CD4-positive, alpha-beta T cell treated with Interleukin-1 beta for 1 hour (primary cell): ENCODE measurements around the gene KCTD1.

Experiments used
- DNase-seq, 2 donors: peaks; one replicate each; pipeline ENCODE4 v3.0.0-alpha.2; 2020 to 2022

Gene KCTD1

DNA sequence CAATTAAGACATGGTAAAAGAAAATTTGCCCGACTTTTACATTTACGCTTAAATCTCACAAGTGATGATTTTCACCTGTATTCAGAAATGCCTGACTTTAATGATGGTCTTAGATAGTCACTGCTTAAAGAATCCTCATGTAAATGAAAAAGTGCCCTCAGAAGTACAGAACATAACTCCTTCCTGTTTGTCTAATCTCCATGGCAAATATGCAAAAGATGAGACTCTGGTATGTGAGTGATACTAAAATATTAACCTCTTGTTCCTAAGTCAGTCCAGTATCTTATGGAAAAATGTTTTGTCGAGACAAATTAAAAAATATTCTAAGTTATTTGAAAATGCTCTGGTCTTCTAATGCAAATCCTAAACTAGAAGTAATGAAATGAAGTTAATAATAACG, 29.2 kb downstream of the KCTD1 start:
- DNase-seq: no peak

DNA sequence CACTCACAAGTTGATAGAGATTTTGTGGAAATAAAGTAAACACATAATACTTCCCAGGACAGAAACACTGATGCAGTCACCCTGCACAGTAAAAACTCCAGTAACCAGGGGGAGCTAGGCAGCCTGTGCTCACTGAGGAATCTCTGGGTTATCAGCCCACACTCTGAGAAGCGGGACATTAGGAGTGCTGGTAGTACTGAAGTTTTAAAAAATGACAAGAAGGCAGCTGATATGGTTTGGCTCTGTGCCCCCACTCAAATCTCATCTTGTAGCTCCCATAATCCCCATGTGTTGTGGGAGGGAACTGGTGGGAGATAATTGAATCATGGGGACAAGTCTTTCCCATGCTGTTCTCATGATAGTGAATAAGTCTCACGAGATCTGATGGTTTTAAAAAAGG, 31.4 kb downstream of the KCTD1 start:
- DNase-seq: no peak

DNA sequence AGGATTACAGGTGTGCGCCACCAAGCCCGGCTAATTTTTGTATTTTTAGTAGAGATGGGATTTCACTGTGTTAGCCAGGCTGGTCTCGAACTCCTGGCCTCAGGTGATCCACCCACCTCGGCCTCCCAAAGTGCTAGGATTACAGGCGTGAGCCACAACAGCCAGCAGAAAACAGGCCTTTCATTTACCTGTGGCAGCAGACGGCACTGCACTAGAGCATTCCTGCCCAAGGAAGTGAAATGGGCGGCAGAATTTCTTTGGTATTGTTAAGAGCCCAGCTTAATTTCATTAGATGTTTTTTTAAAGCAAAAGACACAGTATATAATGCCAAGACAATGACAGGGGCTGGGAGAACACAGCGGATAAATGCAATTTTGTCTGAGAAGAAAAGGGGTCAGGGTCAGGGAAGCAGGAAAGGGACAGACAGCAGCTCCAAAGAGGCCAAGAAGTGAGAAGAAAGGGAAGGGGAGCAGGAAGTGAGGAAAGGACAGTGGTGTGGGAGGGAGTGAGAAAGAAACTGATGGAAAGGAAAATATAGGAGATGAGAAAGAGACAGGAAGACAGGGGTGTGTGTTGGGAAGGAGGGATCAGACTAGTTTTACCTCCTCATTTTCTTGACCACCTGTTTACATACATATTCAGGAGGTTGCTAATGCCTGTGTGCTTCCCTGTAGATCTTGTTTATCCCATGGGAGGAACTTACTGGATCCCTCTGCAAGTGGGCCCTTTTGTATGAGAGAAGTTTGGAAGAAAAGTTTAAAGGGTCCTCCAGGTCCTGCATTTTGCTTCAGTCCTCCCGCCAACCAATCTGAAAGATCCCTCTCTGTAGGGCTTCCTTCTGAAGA, 32.5 kb downstream of the KCTD1 start:
- DNase-seq: no peak

DNA sequence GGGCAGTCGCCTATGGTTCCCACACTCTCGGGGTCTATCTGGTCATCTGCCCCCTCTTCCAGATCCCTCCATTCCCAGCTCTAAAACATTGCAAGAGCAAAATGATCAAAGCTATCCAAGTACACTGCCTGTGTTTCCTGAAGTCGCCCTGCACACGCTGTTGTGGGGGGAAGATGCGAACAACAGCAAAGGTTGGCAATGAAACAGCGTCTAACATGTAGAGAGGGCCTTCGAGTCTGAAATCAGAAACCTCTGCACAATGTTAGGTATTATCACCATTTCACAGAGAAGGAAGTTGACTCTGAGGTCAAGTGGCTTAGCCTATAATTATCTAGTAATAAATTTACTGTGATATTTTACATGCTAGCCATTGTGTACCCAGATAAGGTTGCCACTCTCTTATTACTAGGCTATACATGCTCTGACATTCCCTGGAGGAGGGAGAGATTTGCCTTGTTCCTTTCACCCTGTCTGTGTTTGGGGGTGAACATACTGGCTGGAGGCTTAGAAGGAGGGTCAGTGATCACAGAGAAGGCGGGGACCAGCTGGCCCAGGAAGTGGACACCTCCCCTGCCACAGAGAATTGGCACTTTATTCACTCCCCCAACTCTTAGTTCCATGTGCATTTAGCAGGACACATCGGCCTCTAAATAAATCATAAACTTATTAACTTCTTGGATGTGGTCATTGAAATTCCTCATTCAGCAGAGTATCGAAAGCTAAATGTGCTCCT, 36.8 kb downstream of the KCTD1 start:
- no peak for DNase-seq

DNA sequence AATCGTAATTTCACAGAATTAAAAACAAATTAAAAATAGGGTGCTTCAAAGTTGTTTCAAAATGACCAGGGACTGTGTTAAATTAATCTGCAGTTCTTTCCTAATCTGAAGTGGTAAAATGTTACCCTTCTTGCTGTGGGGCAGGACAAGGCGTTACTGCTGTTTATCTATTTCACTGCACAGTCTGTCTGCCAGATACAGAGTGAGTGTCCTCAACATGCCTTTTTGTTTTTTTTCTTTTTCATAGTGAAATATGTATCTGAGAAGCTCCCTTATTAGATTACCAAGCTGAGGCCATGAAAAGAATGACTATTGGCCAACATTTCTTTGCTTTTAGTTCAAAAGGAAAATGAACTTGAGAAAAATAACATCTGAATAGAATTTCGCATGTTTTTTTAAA, 38.0 kb downstream of the KCTD1 start:
- DNase-seq: no peak

DNA sequence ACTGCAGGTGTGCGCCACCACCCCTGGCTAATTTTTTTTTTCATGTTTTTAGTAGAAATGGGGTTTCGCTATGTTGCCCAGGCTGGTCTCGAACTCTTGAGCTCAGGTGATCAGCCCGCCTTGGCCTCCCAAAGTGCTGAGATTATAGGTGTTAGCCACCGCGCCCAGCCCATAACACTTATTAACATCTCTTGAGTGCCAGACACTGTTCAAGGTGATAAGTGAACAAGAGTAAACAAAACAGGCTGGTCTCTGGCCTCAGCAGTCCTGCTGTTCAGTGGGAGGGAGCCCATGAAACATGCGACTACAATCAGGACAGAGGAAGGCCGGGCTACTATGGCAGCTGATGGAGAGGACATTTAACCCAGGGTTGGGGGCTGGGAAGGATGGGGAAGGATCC, 42.3 kb downstream of the KCTD1 start:
- no peak for DNase-seq

DNA sequence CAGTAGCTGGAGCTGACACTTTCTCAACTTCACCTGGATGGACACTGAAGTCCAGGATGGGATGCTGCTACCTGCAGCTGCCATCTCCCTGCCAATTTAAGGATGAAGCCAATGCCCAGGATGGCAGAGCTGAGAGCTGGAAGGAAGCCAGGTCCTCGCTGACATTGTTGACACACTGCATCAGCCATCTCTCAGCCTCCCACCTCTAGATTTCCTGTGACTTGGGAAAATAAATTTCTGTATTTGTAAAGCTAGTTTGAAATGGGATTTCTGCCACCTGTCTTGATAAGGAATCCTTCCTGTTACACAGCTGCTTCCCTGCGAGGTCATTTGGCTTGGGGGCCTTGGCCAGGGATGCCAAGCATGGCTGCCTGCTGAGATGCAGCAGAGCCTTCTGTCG, 43.5 kb downstream of the KCTD1 start:
- DNase-seq: no peak

DNA sequence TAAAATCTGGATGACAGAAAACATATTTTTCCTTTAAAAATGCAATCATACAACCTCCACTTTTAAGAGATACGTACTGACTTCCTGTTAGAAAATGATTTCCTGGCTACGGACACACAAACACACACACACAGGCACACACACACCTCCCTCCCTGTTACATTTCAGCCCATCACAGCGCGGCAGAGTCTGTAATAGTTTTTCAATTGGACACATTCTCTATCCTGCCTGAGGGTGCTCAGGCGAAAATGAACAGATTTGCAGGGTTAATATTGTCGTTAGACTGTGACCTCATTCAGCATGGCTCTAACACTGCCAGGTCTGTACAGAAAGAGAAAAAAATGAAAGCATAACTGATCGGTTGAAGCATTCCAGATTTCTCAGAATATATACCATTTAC, 45.0 kb downstream of the KCTD1 start:
- DNase-seq: no peak

DNA sequence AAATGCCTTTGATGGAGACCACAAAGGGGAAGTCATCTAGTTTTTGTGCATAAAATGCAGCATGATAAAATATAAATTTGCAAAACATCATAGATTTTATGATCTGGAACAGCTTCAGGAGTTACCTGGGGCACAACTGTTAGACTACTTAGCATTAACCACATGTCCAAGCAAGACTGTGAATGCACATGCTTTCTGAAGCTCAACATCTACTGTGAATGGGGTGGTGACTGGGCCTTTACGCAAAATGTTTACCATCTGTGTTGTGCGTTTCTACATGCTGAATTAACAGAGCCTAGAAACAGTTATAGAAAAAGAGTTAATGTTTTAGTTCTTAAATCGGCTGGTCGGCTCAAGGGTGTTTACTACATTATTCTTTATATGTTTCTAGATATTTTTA, 45.5 kb downstream of the KCTD1 start:
- no peak for DNase-seq

DNA sequence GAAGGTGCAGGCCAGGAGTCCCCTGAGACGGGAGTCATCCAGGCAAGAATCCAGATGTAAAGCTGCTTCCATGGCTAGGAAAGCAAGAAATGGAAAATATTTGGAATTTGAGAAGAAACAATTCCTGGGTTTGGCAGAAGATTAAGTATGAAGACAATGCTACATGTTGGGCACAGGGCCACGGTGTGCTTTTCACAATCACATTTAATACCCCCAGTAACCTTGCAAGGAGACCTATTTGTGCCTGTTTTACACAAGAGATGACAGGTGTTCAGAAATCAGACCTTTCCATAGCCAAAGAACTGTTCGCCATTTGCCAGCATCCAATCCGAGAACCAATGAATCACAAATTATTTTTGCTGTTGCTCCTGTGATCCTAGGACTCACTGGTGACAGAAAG, 50.5 kb downstream of the KCTD1 start:
- DNase-seq: no peak

DNA sequence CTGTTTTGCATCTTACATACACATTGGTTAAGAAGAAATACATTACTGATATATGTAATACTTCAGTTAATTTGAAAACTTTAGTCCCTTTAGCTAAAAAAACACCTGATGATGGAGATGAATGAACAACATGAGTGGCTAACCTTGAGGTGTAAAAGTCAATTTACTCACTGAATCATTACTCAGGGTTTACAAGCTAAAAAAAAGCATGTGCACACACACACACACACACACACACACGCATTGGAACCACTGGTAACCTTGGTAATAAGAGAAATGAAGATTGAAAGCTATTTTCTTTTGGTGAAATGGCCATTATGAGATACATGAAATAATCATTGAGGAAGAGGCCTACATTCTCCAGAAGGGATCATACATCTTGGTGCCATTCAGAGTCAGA, 51.8 kb downstream of the KCTD1 start:
- no peak for DNase-seq

DNA sequence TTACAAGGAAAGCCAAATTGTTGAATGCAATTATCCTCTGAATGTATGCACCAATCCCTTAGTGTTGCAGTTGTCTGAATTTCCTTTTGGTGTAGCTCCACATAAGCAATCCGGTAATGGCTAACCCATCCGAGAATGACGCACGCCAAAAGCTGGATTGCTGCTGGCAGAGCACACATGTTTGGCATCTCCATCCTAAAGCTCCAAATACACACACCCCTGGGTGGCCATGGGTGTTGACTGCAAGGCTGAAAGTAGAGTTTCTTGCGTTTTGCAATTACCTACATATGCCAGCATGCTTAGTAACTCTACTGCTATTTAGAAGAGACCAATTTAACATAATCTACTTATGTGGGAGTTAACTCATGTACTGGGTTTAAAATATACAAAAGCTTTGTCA, 53.1 kb downstream of the KCTD1 start:
- no peak for DNase-seq

DNA sequence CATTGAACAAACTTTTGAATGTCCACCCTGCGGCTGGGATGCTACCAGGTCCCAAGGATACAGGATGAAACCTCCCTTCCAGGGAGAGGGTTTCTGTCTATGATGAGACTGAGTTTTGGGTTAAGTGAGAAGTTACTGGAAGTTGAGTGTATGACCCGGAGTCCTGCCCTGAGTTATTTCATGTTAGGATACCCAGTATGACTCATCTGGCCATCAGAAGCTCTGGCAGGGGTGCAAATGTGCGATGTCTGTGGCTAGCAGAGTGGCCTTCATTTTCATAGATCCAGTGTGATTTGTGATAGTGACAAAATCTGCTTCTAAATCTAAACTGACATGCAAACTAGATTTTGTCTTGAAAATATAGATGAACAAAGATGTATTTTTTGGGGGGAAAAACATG, 55.3 kb downstream of the KCTD1 start:
- no peak for DNase-seq

DNA sequence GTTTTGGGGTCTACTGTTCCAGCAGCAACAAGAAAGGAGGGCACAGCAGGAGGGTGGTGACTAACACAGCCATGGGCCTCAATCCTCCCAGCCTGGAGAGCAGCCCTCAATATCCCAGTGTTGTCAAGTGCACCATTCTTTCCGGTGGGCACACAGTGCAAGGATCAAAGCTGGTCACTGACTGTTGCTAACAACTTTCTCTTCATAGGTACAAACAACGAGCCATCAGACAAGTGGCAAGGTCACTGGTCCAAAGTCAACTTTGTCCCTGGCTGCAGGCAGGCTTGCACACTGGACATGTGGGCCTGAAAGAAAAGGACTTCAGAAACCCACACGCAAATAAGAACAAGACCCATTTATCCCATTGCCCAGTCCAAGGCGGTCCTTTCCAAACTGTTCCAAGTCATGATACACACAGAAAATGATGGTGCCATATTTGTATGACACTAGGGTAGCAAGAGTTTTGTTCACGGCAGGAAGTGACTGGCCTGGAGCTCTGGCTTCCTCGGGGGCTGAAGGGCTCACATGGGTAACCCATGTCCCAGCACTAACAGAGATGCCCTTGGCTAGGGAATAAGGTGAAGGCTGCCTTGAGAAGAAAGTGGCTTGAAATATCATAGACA, 57.0 kb downstream of the KCTD1 start:
- no peak for DNase-seq

DNA sequence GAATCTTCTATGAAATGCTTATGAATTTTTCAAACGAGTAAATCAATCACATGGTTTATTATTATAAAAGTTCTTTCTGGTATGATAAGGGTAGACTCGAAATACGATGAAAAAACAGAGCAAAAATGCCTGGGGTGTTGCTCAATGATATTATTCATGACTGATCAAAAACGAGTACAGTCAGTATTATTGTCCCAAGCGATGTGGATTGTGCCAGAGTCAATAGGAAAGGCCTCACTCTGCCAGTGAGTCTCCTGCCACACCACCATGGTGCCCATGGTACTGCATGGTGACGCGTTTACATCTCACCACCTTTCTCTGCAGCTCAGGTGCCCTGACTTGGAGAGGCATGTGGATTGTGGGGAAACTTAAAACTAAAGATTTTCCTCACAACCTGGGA, 58.5 kb downstream of the KCTD1 start:
- DNase-seq: no peak

DNA sequence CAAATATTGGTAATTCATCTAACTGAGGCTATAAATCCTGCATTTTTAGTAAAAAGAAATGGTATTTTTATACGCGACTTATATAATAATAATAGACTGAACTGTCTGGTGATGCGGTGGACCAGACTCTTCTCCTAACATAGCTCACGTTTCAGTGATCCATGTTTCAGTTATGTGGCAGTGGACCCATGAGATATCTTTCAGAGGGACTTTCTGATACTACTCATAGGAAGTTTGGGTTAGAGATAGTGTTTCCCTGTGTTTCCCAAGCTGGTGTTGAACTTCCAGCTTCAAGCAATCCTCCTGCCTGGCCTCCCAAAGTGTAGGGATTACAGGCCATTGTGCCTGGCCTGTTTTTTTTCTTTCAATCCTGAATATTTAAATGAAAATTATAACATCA, 59.2 kb downstream of the KCTD1 start:
- no peak for DNase-seq

DNA sequence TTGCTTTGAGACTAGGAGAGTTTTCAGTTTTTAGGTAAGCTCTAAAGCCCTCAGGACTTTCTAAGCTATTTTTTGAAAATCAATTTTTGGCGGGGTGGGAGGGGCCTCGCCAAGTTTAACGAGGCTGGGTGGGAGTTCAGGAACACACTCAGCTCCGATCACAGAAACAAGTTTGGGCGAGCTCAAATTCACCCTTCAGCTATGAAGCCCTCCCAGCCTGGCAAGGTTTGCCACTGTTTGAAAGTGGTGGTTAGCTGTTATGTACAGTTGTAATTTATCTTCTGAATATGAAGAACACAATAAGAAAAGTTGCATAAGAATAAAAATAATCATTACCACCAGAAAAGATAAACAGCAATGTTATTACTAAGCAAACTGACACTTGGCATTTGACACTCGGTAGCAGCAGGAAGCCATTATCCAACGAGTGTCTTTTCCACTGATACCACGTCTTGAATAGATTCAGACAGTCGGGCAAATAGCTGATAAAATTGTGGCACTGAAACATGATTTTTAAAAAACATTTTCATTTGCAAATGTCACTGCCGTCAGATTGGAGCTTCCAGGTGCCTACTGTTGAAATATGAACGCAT, 59.8 kb downstream of the KCTD1 start:
- DNase-seq: no peak

DNA sequence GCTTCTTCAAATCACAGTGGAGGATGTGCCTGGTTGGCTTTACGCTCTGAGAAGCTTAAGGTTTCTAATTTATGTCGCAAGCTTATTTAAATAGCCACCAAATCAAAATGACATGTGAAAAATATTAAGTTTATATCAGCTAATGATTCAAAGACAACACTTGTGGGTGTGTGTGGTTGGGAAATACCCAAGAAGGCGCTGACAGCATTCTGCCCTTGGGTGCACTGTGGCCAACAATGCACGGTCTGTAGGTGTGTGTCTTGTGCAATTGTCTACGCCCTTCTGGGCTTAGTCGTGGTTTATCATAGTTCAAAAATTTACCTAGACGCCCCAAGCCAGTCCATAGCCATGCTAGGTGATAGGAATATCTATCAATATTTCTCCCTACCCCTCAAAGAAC, 60.9 kb downstream of the KCTD1 start:
- DNase-seq: no peak

DNA sequence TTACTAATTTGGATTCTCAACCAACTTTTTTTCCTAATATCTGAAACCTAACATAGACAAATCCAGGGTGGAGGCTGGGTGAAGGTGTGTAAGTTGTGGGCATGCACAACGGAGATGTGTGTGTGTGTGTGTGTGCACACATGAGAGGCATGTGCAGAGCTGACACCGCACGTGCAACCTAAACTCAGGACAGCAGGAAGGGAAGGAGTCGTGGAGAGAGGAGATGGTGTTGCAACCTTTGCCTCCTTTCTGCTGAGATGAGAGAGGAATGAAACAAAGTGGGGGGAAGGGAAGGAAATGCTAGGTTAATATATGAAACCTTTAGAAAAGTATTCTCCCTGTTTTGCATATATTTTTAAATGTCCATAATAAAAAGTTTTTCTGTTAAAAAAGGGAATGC, 64.7 kb downstream of the KCTD1 start:
- DNase-seq: no peak

DNA sequence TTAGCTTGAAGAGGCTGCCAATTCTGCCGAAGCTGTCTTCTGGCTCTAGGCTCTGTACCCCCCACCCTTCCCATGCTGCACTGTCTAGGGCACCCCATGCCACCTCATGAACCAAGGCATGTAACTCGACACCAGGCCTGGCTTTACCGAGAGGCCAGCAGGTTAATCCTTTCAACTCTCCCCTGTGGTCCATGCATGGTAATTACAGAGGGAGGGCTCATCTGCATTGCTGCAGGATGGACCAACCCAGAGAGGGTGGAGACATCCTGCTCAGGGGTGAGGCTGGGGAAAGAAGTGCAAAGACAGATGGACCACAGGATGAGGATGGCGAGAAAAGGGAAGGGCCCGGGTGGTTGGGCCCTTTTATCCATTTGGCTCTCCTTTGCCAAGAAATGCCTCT, 65.8 kb downstream of the KCTD1 start:
- DNase-seq: no peak

DNA sequence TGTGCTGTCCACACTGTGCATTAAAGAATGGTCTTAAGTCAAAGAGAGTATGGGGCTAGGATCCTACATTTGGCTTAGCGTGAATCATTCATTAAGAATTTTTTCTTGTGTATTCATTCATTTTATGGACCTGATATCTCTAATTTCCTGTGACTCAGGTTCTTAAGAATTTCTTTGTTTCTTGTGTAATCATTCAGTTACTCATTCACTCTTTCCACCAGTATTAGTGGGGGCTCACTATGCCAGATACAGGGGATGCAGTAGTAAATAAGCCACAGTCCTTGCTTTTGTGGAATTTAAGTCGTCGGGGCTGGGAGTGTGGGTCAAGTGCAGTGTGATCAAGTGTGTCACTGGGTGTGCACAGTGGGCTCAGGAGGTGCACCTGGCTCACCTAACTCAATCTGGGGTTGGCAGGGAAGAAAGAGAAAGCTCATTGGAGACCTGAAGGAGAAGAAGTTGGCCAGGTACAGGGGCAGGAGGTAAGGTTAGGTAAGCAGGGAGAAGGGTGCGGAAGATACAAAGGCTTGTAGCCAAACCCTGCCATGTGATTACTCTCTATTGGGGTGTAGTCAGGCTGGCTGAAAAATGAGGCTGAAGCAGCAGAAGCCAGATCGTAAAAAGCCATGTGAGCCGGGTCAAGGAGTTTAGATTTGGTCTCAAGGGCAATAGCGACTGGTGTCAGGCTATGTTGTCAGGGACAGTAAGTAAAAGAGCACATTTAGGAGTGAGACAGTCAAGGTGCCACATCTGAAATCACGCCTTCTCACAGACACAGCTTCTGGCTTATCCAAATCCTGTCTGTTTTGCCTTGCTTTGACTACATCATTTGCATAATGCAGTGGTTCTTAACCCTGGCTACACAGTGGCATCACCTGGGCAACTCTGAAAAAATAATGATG, 67.2 kb downstream of the KCTD1 start:
- DNase-seq: no peak

DNA sequence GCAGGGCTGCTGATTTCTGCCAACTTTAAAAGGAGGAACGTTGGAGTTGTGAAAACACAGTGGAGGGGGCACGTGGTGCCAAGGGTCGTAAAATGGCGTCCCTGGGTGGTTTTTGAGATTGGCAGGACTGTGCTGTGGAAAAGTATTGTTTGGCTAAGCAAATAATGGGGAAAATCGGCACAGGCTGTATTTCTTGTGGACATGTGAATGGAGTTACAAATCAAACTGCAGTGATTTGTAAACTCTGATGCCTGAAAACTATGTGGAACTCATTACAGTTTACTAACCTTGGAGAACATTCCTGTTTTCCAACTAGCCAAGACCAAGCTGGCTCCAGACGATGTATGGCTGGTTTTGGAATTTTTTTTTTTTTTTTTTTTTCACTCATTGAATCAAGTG, 68.7 kb downstream of the KCTD1 start:
- DNase-seq: no peak
